SK-N-SH (cell line): Measurements from ENCODE around the gene CNIH3.

ENCODE experiments used
- CTCF ChIP-seq: fragments of 200-600 bp; sonication (generic); IDR thresholded peaks from 2 replicates; pipeline ENCODE4 v1.6.1; 2017; ENCODE audit warnings: antibody characterized with exemption, mild to moderate bottlenecking, moderate library complexity
- MXI1 ChIP-seq: IDR thresholded peaks from 2 replicates; pipeline ENCODE4 v1.6.1; 2012; ENCODE audit warnings: mild to moderate bottlenecking, low read depth, low read length, improper control_type of control experiment
- PBX3 ChIP-seq: IDR thresholded peaks from 2 replicates; pipeline ENCODE4; 2012
- RAD21 ChIP-seq: IDR thresholded peaks from 2 replicates; pipeline ENCODE4 v1.6.1; 2012; ENCODE audit warnings: mild to moderate bottlenecking, low read length
- RCOR1 ChIP-seq: fragments of 150-350 bp; IDR thresholded peaks from 2 replicates; pipeline ENCODE4 v1.6.1; 2017; ENCODE audit warnings: antibody characterized with exemption, low read length
- REST ChIP-seq: IDR thresholded peaks from 2 replicates; pipeline ENCODE4 v1.6.1; 2012; ENCODE audit warnings: mild to moderate bottlenecking, low read depth, low read length, moderate library complexity
- TAF1 ChIP-seq: IDR thresholded peaks from 2 replicates; pipeline ENCODE4 v1.6.1; 2012; ENCODE audit warnings: low read depth, mild to moderate bottlenecking, low read length, moderate library complexity, borderline replicate concordance
- TCF12 ChIP-seq: IDR thresholded peaks from 2 replicates; pipeline ENCODE4 v1.4.0; 2012

GRCh38 chr1:224689374-224689773 is 73.3 kb downstream of the CNIH3 start:
- TF ChIP-seq TAF1 (no peak), CTCF (no peak), PBX3 (no peak), TCF12 (no peak), RCOR1 (no peak), REST (no peak), MXI1 (no peak), RAD21 (no peak)
